ENCODE data around the gene RASAL3. TPM values are rescaled to one million over a fixed set of nuclear protein-coding genes. Genes with fewer than 3 reads are reported as not detected.

Gene RASAL3
- total RNA-seq, 1 donor from 2014 or later: not detected

GRCh38 chr19:15427350-15427700, 37.0 kb downstream of the RASAL3 start:
- H3K4me1 Mint-ChIP-seq (ENCODE audit: unreplicated experiment): peaks cover 12% of the 10 kb centered on the region
- TF ChIP-seq CTCF (conservative IDR thresholded peaks at IDR 0.05): no peak
- peaks cover 17% of the 10 kb centered on the region for H3K36me3 Mint-ChIP-seq
- H3K4me3 Mint-ChIP-seq: no peak overlapping the region
- H3K27ac Mint-ChIP-seq: no peak overlapping the region
- DNase-seq (ENCODE audit: extremely low spot score, unreplicated experiment): no peak
- H3K27me3 Mint-ChIP-seq: no peaks in the 10 kb centered on the region
- no peaks in the 10 kb centered on the region for H3K9me3 Mint-ChIP-seq

- H3K4me1 Mint-ChIP-seq (ENCODE audit: unreplicated experiment): peaks cover 11% of the 10 kb centered on the region
- H3K4me3 Mint-ChIP-seq: no peak overlapping the region
- DNase-seq (ENCODE audit: extremely low spot score, unreplicated experiment): no peak
- H3K27me3 Mint-ChIP-seq: no peaks in the 10 kb centered on the region
- no peak for TF ChIP-seq CTCF (conservative IDR thresholded peaks at IDR 0.05)
- no peak overlapping the region for H3K27ac Mint-ChIP-seq
- no peaks in the 10 kb centered on the region for H3K9me3 Mint-ChIP-seq
- H3K36me3 Mint-ChIP-seq: peaks cover 17% of the 10 kb centered on the region
Observed at GRCh38 chr19:15426485-15427349, 37.6 kb downstream of the RASAL3 start.

DNA sequence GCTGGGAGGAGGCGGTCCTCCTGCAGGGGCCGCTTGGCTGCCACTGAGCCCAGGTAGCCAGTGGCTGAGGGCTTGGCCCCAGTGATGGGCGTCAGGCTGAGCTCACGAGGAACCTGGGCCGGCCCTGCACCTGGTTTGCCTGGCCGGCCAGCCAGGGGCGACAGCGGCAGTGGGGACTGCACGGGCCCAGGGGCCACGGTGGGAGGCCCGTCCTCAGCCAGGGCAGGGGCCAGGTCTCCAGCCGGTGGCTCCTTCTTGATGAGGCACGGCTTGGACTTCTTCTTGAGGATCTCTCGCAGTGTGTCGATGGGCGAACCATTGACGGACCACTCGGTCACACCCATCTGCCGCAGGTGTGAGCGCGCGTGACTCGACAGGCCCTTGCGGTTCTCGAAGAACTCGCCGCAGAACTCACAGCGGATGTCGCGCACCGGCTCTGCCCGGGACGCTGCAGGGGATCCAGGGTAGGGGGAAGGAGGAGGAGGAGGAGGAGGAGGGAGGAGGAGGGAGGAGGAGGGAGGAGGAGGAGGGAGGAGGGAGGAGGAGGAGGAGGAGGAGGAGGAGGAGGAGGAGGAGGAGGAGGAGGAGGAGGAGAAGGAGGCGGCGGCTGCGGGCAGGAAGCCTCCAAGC, 38.9 kb downstream of the RASAL3 start:
- H3K27ac Mint-ChIP-seq: no peak overlapping the region
- H3K9me3 Mint-ChIP-seq: no peaks in the 10 kb centered on the region
- no peak for TF ChIP-seq CTCF (conservative IDR thresholded peaks at IDR 0.05)
- H3K36me3 Mint-ChIP-seq: peaks cover 17% of the 10 kb centered on the region
- no peak for DNase-seq (ENCODE audit: extremely low spot score, unreplicated experiment)
- H3K4me1 Mint-ChIP-seq (ENCODE audit: unreplicated experiment): peaks cover 3% of the 10 kb centered on the region
- H3K27me3 Mint-ChIP-seq: no peaks in the 10 kb centered on the region
- H3K4me3 Mint-ChIP-seq: no peak overlapping the region

DNA sequence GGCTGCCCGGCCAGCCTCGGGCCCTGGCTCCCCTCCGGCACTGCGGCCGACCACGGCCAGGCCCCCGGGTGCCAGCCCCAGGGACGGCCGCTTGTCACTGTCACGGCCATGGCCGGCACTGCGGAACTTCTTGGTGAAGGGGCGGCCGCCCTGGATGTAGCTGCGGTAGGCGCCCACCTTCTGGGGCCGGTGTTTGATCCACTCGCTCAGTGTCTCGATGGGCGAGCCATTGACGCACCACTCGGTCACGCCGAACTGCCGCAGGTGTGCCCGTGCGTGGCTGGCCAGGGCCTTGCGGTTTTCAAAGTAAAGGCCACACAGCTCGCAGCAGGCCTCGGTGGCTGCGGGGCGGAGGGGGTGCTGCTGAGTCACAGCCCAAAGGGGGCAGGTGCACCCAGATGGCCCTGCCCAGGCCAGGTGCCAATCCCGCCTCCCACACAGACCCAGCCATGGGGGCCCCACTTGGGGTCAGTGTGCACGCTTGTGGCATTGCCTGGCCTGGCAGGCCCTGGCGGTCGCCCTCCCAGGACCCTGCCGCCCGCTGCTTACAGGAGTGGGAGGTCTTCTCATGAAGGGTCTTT, 39.6 kb downstream of the RASAL3 start:
- no peak for DNase-seq (ENCODE audit: extremely low spot score, unreplicated experiment)
- H3K9me3 Mint-ChIP-seq: no peaks in the 10 kb centered on the region
- no peaks in the 10 kb centered on the region for H3K4me1 Mint-ChIP-seq (ENCODE audit: unreplicated experiment)
- TF ChIP-seq CTCF (conservative IDR thresholded peaks at IDR 0.05): no peak
- peaks cover 17% of the 10 kb centered on the region for H3K36me3 Mint-ChIP-seq
- H3K4me3 Mint-ChIP-seq: no peak overlapping the region
- no peak overlapping the region for H3K27ac Mint-ChIP-seq
- H3K27me3 Mint-ChIP-seq: no peaks in the 10 kb centered on the region

DNA sequence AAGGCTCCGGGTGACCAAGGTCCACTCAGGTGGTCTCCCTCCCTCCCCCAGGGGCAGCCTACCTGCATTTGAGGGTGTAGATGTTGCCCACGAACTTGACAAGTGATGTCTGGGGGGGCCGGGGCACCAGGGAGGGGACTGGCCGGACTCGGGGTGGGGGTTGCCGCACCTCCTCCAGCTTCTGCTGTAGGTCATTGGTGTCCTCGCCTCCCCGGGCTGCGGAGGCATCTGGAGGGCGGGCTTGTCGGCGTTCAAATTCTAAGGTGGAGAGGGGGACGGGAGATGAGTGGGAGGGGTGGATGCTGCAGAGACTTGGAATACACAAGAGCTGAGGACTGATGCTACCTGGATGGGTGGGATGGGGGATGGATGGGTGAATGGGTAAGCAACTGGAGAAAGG, 40.2 kb downstream of the RASAL3 start:
- Mint-ChIP-seq H3K36me3 (peaks cover 17% of the 10 kb centered on the region), H3K27ac (no peak overlapping the region), H3K9me3 (no peaks in the 10 kb centered on the region), H3K27me3 (no peaks in the 10 kb centered on the region), H3K4me1 (ENCODE audit: unreplicated experiment) (no peaks in the 10 kb centered on the region), H3K4me3 (no peak overlapping the region)
- DNase-seq (ENCODE audit: extremely low spot score, unreplicated experiment): no peak
- TF ChIP-seq CTCF (conservative IDR thresholded peaks at IDR 0.05): no peak
